Right kidney (tissue), 9 donors: ENCODE results near the gene NBDY.
"Not testable (repeated sequence)": the region's sequence is repeated elsewhere in the genome, so short reads cannot be mapped to it uniquely, and the experiment has no call there.

Experiments used
- DNase-seq: peaks from one replicate; pipeline ENCODE4 v3.0.0-alpha.2; 2016
- long read RNA-seq, 8 donors: transcript quantifications; one replicate each; lab custom pipeline, GENCODE V29; 2026

Gene NBDY
- long read RNA-seq, donor 1, transcript NBDY-201 (3 exons, 1,529 nt) = major isoform, 74 of 74 reads
- long read RNA-seq, donor 1, partial matches to known transcripts = 0 of 74 reads
- long read RNA-seq, donor 1, other reads (novel, unspliced or antisense) = 0 of 74 reads
- long read RNA-seq, donor 2, transcript NBDY-201 (3 exons, 1,529 nt) = major isoform, 44 of 56 reads
- long read RNA-seq, donor 2, partial matches to known transcripts = 12 of 56 reads
- long read RNA-seq, donor 2, other reads (novel, unspliced or antisense) = 0 of 56 reads
- long read RNA-seq, donor 3, transcript NBDY-201 (3 exons, 1,529 nt) = major isoform, 35 of 35 reads
- long read RNA-seq, donor 3, partial matches to known transcripts = 0 of 35 reads
- long read RNA-seq, donor 3, other reads (novel, unspliced or antisense) = 0 of 35 reads
- long read RNA-seq, donor 4, transcript NBDY-201 (3 exons, 1,529 nt) = major isoform, 52 of 59 reads
- long read RNA-seq, donor 4, partial matches to known transcripts = 5 of 59 reads
- long read RNA-seq, donor 4, other reads (novel, unspliced or antisense) = 0 of 59 reads
- long read RNA-seq, donor 5, transcript NBDY-201 (3 exons, 1,529 nt) = major isoform, 84 of 90 reads
- long read RNA-seq, donor 5, partial matches to known transcripts = 5 of 90 reads
- long read RNA-seq, donor 5, other reads (novel, unspliced or antisense) = 0 of 90 reads
- long read RNA-seq, donor 6, transcript NBDY-201 (3 exons, 1,529 nt) = major isoform, 78 of 90 reads
- long read RNA-seq, donor 6, partial matches to known transcripts = 11 of 90 reads
- long read RNA-seq, donor 6, other reads (novel, unspliced or antisense) = 0 of 90 reads
- long read RNA-seq, donor 7, transcript NBDY-201 (3 exons, 1,529 nt) = major isoform, 126 of 142 reads
- long read RNA-seq, donor 7, partial matches to known transcripts = 14 of 142 reads
- long read RNA-seq, donor 7, other reads (novel, unspliced or antisense) = 0 of 142 reads
- long read RNA-seq, donor 8, transcript NBDY-201 (3 exons, 1,529 nt) = major isoform, 66 of 68 reads
- long read RNA-seq, donor 8, partial matches to known transcripts = 0 of 68 reads
- long read RNA-seq, donor 8, other reads (novel, unspliced or antisense) = 0 of 68 reads

DNA sequence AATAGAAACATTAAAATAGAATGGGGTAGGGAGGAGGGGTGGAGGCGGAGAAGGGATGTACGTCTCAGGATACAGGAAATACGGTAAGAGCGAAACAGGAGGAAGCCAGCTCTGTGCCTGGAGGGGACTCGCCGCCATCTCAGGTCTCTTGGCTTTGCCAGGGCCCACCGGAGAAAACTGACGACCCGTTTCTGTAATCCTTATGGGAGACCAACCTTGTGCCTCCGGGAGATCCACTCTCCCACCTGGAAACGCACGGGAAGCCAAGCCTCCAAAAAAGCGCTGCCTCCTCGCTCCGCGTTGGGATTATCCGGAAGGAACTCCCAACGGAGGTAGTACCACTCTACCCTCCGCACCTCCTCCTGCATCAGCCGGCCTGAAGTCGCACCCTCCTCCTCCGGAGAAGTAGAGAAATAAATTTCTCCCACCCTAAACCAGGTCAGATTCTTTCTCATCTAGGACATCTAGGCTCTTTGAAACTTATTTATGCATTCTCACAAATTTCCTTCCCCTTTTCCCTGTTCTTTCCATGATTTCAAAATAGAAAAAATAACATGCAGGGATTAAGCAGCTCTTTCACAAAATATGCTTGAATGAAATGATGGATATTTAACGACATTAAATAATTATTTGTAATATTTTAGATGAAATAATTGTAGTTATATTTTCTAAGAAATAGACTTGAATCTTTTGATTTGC, at the start of gene NBDY:
Gene NBDY (plus strand): TSS at position 92 of the 699 bp plus-strand sequence. CDS start 111 bp downstream, at position 203.
- peak; percentile 69 for DNase-seq

DNA sequence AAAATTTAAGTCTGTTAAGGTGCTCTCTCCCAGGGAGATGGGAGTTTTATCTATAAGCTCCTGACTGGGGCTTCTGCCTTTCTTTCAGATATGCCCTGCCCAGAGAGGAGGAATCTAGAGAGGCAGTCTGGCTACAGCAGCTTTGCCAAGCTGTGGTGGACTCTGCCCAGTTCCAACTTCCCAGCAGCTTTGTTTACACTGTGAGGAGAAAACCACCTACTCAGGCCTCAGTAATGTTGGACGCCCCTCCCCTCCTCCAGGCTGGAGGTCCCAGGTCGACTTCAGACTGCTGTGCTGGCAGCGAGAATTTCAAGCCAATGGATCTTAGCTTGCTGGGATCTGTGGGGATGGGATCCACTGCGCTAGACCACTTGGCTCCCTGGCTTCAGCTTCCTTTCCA, 24.5 kb upstream of the NBDY start:
- not testable (repeated sequence) for DNase-seq

GRCh38 chrX:56726605-56727004, 2.4 kb upstream of the NBDY start:
- DNase-seq = no peak

- DNase-seq = no peak
These were observed 1.5 kb upstream of the NBDY start for GRCh38 chrX:56727531-56727930.

- no peak for DNase-seq
These were observed 722 bp upstream of the NBDY start for GRCh38 chrX:56728321-56728720.

GRCh38 chrX:56728752-56729151, 291 bp upstream of the NBDY start:
- no peak for DNase-seq

GRCh38 chrX:56733459-56734046, 4.5 kb downstream of the NBDY start:
- no peak for DNase-seq

GRCh38 chrX:56736219-56736618, 7.2 kb downstream of the NBDY start:
- no peak for DNase-seq

DNA sequence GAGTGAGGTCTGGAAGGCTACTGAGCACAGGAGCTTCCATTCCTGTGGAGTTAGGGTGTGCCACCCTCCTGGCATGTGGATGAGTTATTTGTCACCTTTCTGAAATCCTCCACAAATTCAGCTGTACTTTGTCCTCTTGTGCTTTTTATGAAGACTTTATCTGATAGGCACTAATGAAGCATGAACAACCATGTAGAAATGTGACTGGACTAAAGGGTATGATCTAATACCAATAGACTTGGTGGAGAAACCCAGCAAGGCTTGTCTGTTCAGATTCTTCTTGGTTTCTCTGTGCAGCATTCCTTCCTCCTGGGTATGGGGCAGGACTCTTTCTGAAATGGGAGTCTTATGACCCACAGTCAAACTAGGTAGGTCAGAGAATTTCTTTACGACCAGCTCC, 9.6 kb downstream of the NBDY start:
- no peak for DNase-seq

GRCh38 chrX:56744996-56745395, 16.0 kb downstream of the NBDY start:
- no peak for DNase-seq

- no peak for DNase-seq
These were observed 18.0 kb downstream of the NBDY start for GRCh38 chrX:56746996-56747395.

GRCh38 chrX:56751071-56751470, 22.0 kb downstream of the NBDY start:
- no peak for DNase-seq

DNA sequence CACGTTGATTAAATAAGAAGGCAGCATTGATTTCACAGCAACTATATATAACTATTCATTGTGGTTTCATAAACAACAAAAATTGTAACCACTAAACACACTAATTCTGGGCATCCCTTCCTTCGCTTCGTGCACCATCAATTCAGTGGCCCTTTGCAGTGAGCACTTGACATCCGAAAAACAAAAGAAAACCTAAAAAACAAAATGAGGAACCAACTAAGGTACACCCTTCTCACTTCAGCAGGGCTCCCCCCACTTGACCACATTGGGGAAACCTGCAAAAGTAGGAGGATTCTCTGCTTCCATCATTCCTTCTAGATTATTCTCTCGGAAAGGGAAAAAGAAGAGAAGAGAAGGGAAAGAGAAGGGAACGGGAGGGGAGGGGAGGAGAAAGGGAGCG, 28.3 kb downstream of the NBDY start:
- DNase-seq = no peak

- no peak for DNase-seq
These were observed 29.4 kb downstream of the NBDY start for GRCh38 chrX:56758456-56758855.

DNA sequence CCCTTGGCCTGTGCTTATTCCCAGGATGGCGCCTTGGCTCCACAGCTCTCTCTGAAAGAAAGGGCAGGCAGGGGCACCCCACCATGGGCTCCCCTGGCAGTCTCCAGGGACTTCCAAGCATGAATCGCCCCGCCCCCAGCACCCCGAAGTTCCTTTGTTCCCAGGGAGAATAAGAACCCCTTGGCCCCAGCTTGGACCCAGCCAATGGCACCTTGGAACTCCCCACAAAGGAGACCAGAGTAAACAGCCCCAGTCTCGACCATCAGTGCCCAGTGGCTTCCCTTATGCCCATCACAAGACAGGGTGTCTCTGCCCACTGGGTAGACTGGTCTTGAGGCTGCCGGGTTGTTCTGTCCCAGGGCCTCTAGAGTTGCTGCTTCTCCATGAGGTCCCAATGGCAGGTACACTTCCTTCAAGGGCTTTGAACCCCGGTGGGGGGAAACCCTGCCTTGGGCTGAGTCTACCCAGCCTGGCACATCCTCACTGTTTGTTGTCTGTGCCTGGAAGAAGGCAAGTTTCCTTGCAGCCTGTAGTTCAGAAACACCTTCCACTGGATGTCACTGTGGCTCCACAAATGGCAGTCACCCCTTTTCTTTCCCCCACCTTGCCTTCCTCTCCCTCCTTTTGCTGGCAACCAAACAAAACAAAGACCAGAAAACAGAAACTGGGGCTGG, 30.8 kb downstream of the NBDY start:
- no peak for DNase-seq

DNA sequence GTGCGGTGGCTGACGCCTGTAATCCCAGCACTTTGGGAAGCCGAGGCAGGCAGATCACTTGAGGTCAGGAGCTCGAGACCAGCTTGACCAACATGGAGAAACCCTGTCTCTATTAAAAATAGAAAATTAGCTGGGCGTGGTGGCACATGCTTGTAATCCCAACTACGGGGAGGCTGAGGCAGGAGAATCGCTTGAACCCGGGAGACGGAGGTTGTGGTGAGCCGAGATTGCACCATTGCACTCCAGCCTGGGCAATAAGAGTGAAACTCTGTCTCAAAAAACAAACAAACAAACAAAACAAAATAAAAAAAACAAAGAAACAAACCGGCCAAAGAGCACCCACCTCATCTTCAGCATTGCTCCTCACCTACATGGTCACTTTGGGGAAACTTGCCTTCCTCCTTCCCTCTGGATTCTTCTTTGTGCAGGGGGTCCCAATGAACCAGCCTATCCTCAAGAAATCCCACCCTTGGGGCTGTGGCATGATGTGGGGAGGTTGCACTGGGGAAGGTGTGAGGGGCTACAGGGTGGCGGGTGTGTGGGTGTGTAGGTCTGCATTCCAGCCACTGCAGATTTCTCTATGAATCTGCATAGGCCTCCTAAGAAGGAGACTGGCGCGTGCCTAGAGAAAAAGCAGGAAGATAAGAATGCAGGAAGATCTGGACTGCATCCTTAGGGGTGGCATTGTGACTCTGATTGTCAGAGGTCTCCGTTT, 31.5 kb downstream of the NBDY start:
- not testable (repeated sequence) for DNase-seq

DNA sequence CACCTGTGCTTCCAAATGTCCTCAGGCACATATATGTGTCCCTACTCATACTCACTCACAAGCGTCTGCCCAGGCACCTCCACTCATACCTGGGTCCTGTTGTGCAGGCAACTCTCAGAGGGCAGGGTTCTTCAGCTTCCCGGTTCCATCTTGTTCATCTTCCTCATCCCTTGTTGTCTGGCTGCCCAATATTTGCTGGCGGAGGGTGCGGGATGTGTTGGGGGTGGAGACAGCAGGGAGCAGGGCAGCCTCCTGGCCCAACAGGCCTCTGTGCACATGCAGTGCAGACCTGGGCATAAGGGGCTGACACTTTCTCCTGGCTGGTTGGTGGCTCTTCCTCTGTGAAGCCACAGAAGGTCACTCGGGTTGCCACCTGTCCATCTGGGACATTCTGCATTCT, 32.1 kb downstream of the NBDY start:
- DNase-seq = no peak

- no peak for DNase-seq
These were observed 33.2 kb downstream of the NBDY start for GRCh38 chrX:56762220-56762619.

GRCh38 chrX:56762707-56763555, 33.9 kb downstream of the NBDY start:
- no peak for DNase-seq
